Suprapubic skin (tissue), 3 donors: Measurements from ENCODE around the gene GAK.

Experiments
- POLR2A ChIP-seq, 2 donors: fragments of 450-650 bp; IDR thresholded peaks; one replicate each; pipeline ENCODE4 v1.6.1; 2017; ENCODE audit warnings: antibody characterized with exemption in 2 of 2, mild to moderate bottlenecking in 2 of 2, moderate library complexity in 2 of 2
- TF ChIP-seq, protein P1 (sequence below), 2 donors: fragments of 200-600 bp in 1 of 2; fragments of 450-650 bp in 1 of 2; sonication (generic) in 1 of 2; IDR thresholded peaks; one replicate each; pipeline ENCODE4 v1.5.1; 2016 to 2019; ENCODE audit warnings: antibody characterized with exemption in 2 of 2, mild to moderate bottlenecking in 1 of 2, moderate library complexity in 1 of 2

- TF ChIP-seq, protein P1, sequence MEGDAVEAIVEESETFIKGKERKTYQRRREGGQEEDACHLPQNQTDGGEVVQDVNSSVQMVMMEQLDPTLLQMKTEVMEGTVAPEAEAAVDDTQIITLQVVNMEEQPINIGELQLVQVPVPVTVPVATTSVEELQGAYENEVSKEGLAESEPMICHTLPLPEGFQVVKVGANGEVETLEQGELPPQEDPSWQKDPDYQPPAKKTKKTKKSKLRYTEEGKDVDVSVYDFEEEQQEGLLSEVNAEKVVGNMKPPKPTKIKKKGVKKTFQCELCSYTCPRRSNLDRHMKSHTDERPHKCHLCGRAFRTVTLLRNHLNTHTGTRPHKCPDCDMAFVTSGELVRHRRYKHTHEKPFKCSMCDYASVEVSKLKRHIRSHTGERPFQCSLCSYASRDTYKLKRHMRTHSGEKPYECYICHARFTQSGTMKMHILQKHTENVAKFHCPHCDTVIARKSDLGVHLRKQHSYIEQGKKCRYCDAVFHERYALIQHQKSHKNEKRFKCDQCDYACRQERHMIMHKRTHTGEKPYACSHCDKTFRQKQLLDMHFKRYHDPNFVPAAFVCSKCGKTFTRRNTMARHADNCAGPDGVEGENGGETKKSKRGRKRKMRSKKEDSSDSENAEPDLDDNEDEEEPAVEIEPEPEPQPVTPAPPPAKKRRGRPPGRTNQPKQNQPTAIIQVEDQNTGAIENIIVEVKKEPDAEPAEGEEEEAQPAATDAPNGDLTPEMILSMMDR (IDR thresholded peaks at IDR 0.05): no peak
- TF ChIP-seq POLR2A (IDR thresholded peaks at IDR 0.05): no peak
Observed at GRCh38 chr4:929096-929765, 2.9 kb downstream of the GAK start.
